ENCODE measurements around the gene DUS2.

The DUS2 gene

DNA sequence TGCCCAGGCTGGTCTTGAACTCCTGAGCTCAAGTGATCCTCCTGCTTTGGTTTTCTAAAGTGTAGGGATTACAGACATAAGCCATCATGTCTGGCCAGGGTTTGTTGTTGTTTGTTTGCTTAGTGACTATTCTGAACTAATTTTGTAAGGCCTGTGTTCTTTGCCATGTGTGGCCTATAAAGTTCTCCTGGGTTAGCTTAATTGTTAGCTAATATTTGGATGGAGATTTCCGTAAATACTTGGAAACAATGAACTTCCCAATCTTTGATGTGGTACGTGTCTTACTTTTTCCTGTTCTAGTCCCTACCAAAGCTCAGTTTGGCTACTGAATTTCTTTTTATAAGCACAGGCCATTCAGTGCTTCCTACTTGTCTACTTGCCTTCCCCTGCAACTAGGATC lies 24.9 kb downstream of the DUS2 start:
- no peak for DNase-seq

GRCh38 chr16:68049449-68049848 lies 26.4 kb downstream of the DUS2 start:
- DNase-seq, result no peak

- no peak for DNase-seq
These were observed 32.3 kb downstream of the DUS2 start for GRCh38 chr16:68055395-68055794.

DNA sequence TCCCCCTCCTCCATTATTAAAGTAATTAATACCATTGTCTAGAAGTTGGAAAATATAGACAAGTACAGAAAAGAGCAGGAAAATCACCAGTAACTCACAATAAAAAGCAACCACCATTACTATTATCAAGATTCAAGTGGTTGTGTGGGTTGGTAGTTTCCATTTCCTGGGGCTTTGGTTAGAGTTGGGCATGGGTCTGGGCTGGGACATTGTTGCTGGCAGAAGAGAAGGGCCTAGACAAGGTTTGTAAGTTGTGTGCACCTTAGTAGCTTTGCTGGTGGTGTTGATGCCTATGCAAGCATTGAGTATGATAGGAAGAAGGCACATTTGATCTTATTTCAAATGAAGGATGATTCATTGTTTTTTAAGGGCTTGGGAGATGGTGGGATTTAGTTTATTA lies 36.7 kb downstream of the DUS2 start:
- DNase-seq, result no peak

DNA sequence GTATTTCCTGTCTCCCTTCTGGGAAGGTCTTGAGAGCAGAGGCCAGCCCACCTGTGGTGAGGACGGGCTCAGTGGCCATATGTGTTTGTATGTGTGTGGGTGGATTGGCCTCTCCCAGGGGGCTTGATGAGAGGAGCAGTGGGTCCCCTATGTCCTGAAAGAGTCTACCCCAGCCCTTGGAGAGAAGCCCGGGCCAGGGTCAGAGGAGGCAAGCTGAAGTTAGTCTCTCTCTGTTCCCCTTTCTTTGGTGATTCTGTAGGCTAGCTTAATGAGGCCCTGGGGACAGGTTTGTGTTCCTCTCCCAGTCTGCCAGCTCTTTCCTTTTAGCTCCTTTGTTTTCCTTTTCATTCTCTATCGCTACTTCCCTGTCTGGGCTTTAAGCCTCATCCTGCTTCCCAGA lies 38.3 kb downstream of the DUS2 start:
- no peak for DNase-seq

DNA sequence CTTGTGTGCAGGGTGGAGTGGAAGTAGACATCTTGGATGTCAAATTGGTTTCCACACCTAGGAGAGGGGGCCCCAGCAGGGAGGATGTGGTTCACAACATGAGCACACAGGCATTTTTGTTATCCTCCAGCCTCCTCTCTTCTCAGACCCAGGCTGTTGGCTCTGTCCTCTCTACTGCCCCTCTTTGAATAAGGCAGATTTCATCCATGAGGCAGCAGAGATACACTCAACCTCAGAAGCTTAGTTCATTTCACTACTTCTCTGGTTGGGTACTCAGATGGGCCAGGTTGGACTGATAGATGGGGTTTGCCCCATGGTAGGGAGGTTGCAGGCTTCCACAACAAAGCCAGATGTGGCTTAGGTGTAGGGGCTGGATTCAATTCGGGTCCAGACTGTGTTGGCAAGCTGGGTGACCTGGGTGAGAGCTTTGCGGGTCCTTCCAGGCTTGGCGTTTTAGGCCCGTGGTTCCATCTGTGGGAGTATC lies 39.9 kb downstream of the DUS2 start:
- DNase-seq, result no peak

GRCh38 chr16:68064791-68065365 lies 41.8 kb downstream of the DUS2 start:
- no peak for DNase-seq

- DNase-seq, result no peak
These were observed 42.7 kb downstream of the DUS2 start for GRCh38 chr16:68065716-68066305.

DNA sequence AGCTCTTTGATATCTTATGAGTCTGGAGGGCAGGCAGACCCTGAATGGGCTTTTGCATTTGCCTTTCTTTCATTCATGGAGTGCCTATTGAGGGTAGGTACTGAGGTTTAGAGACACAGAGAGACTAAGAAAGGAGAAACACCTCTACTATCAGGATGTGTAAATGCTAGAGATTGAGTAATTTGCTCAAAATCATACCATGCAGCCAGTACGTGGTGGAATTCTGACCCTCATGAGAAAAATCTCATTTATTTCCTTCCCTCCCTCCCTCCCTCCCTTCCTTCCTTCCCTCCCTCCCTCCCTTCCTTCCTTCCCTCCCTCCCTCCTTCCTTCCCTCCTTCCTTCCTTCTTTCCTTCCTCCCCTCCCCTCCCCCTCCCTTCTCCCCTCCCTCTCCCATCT lies 43.7 kb downstream of the DUS2 start:
- no peak for DNase-seq

DNA sequence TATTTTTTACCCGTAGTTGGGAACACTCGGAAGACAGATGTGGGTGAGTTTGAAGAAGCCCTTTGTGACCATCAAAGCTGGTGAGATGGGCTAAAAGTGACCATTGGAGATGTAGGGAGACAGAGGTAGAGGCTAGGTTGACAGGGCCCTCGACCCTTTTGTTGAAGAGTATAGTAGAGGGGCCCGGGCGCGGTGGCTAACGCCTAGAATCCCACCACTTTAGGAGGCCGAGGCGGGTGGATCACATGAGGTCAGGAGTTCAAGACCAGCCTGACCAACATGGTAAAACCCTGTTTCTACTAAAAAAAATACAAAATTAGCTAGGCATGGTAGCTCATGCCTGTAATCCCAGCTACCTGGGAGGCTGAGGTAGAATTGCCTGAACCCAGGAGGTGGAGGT lies 45.8 kb downstream of the DUS2 start:
- no peak for DNase-seq

- DNase-seq, result no peak
These were observed 46.6 kb downstream of the DUS2 start for GRCh38 chr16:68069511-68070248.

DNA sequence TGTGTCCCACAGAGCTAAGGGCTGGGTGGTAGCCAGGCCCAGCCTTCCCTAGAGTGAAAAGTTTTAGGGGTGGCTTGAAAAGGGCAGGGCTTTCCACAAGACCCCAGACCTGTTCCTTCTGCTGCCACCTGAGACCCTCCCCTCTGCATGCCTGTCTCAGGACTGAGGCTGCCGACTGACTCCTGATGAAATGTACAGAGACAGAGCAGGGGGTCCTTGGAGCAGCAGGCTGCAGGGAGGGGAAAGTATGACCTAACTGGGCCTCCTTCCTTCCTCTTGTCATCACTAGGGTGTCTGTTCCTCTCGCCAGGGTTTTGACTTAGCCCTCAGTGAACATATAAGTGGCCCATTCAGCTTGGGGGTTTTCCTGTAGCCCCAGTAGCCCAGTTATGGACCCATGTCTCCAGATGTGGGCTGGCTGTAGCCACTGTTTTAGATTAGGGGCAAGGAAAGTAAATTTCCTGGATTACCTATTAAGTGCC lies 47.2 kb downstream of the DUS2 start:
- no peak for DNase-seq

- no peak for DNase-seq
These were observed 47.9 kb downstream of the DUS2 start for GRCh38 chr16:68070806-68071517.

- no peak for DNase-seq
These were observed 48.4 kb downstream of the DUS2 start for GRCh38 chr16:68071518-68071901.

GRCh38 chr16:68072038-68072695 lies 49.1 kb downstream of the DUS2 start:
- DNase-seq, result no peak

DNA sequence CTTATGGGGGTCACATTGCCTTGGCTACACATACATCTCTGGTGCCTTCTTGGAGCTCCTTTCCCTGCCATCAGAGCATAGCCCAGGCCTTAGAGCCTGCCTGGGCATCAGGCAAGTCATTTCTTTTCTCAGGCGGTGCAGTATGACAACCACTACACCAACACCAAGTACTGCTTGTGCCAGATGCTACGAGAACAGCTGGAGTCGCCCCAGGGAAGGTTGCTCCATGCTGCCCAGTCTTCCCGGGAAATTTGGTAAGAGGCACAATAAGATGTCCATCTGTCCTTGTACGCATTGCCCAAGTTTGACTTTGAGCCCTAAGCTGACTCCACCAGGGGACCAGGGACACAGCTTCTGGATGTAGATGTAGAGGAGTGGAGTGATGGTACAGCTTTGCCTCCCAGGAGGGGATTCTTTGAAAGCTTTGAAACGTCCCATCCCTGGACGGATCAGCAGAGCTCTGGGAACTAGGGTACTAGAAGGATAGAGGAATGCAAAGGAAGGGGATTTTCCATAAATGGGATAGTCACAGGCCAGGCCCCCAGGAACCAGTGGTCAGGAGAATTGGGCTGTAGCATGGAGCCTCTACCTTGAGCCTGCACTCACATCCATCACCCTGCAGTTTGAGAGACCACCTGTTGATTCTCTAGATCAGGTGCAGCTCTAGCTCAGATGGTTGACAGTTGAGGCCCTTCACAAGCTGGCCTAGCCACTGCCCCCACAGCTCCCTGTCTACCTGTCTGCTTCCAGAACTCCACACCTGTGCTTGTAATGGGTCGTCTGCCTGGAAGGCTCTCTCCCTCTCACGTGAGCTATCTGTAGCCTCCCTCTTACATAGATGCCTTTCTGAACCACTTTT lies 51.0 kb downstream of the DUS2 start:
- DNase-seq, result no peak

DNA sequence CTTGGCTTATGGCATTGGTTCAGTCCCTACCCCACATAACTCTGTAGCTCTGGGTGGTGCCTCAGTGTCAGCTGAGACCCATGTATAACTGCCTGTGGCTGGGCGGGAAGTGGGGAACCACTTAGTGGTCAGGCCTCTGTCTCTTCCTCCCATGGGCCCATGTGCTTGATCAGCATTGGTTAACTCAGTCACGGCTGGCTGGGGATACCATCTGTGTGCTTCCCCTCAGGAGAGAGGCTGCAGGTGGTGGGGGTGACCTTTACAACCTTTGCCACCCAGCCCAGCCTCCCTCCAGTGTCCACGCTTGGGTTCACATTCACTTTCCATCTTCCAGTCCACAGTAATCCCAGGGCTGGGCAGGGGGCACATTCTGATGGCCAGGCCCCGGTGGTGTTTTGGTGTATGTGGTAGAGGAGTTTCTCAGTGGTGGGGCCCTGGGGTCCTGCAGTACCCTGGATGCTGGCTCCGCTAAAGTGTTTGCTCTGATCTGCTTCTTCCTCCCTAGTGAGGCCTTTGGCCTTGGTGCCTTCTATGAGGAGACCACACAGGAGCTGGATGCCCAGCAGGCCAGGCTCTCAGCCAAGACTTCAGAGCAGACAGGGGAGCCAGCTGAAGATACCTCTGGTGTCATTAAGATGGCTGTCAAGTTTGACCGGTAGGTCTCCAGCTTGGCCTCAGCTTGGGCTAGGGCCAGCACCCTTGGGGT lies 51.9 kb downstream of the DUS2 start:
- no peak for DNase-seq

DNA sequence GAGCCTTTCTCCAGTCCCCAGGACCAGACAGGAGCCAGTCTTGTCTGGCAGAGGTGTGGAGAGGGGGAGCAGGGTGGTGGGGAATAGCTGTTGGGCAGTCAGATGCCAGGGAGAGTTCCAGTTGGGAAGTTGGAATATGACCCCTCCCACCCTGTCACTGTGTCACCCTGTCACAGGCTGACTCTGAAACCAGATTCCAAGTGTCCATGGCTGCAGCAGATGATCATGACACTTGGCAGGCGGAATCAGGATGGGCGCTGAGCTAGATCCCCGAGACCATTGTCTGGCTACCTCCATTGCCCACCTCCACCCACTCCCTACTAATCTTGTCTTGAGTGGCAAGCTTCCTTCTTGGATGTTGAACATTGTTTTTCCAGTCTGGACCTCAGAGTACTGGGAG lies 52.9 kb downstream of the DUS2 start:
- no peak for DNase-seq

DNA sequence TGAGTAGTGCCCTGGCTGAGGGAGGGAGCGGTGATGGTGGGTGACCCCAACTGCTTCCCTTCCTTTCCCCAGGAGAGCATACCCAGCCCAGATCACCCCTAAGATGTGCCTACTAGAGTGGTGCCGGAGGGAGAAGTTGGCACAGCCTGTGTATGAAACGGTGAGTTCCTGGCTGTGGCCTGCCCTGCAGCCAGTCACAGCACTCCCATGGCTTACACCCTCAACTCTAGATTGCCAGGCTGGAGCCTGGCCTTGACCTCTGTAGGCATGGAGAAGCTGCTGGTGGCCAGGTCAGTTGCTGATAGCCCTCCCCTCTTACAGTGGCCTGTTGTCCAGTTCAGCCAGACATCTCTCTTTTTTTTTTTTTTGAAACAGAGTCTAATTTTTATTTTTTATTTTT lies 53.5 kb downstream of the DUS2 start:
- DNase-seq, result no peak

DNA sequence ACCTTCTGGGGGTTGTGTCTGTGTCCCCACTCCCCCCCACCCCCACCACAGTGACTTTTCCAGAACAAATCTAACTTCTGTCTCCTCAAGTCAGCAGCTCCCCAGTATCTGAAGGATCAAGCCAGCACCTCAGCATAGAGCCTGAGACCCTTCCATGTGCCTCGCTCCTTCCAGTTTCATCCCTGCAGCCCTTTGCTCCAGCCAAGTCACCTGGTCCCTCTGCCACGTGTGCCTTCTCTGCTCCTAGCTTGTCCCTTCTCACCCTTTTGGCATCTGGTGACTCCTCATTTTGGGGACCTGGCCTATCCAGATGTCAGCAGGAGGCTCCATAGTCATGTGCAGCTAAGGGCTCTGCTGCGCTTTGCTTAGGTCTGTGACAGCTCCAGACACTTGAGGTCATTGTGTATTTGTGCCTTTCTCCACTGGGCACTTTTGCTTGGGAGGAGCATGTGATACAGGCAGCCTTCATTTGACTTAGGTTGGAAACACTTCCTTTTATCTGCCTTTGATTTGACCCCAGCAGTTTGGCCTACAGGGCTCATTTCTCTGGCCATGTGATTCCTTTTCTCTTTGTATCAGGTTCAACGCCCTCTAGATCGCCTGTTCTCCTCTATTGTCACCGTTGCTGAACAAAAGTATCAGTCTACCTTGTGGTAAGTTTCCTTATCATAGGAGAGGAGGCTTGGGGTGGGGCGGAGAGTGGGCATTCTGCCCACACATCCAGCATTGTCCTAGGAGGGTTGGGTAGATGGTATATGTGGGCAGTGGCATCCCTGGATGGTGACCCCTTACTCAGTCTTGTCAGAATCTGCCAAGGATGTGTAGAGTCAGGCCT lies 55.0 kb downstream of the DUS2 start:
- no peak for DNase-seq

Data from cerebellar nuclear complex (tissue), 1 donor.